RWPE1 (cell line): ENCODE results near the gene SLC19A1.

Experiments
- CTCF ChIA-PET: fragments of 350-600 bp; sonication (Branson Sonifier 250); formaldehyde crosslinking; extraction: SDS; loops from one replicate; lab custom pipeline; 2021; lab: Yijun Ruan, JAX
- POLR2A ChIA-PET: fragments of 400-600 bp; formaldehyde crosslinking; extraction: SDS; loops from one replicate; lab custom pipeline; 2020; ENCODE audit warnings: antibody characterized with exemption; ENCODE audit not compliant: low non-redundant PET; lab: Yijun Ruan, JAX
- DNase-seq: peaks from one replicate; pipeline ENCODE4 v3.0.0; 2012; ENCODE audit warnings: low spot score
- H3K27ac ChIP-seq: fragments of 450-650 bp; 2 replicates; pipeline ENCODE4 v1.5.1; 2017
- TF ChIP-seq, protein P1 (sequence below): fragments of 450-650 bp; conservative IDR thresholded peaks from 2 replicates; pipeline ENCODE4 v1.5.1; 2017; ENCODE audit warnings: low read depth, mild to moderate bottlenecking

The SLC19A1 gene

GRCh38 chr21:45451771-45452182 lies 90.5 kb downstream of the SLC19A1 start:
- DNase-seq, result no peak

DNA sequence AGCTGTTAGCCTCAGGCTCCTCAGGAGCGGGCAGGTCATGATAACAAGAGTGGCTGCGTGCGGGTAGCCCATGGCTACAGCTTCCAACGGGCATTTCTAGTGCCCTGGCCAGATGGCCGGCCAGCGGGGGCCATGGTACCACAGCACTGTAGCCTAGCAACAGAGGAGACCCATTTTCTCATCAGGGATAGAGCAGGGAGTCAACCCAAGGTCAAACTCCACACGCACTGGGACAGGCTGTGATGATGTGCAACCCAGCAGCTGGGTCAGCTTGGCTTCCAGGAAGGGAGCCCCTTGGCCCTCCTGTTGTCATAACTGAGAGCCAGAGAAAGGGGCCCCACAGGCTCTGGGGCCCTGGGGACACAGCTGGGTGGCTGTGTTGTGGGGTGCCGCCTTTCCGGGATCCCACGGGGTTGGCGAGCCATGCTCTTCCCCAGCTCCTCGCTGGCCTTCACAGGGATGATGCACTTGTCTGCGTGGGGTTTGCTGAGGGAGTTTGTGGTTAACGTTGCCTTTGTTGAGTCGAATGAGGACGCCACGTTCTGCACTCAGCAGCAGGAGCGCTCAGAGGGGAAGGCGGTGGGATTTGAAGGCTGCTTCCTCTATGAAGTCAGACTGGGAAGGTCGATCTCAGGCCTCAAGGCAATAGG lies 91.0 kb downstream of the SLC19A1 start:
- ChIA-PET POLR2A (no interaction called here), CTCF (no interaction called here)
- H3K27ac ChIP-seq, result peak overlapping the region; percentile 64
- TF ChIP-seq, protein P1, sequence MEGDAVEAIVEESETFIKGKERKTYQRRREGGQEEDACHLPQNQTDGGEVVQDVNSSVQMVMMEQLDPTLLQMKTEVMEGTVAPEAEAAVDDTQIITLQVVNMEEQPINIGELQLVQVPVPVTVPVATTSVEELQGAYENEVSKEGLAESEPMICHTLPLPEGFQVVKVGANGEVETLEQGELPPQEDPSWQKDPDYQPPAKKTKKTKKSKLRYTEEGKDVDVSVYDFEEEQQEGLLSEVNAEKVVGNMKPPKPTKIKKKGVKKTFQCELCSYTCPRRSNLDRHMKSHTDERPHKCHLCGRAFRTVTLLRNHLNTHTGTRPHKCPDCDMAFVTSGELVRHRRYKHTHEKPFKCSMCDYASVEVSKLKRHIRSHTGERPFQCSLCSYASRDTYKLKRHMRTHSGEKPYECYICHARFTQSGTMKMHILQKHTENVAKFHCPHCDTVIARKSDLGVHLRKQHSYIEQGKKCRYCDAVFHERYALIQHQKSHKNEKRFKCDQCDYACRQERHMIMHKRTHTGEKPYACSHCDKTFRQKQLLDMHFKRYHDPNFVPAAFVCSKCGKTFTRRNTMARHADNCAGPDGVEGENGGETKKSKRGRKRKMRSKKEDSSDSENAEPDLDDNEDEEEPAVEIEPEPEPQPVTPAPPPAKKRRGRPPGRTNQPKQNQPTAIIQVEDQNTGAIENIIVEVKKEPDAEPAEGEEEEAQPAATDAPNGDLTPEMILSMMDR, result no peak
- no peak for DNase-seq

More at GRCh38 chr21:45451771-45452182, 90.5 kb downstream of the SLC19A1 start:
- POLR2A ChIA-PET, result no interaction called here
- H3K27ac ChIP-seq, result peak overlapping the region; percentile 32; the same call in 1 of the 2 replicates
- CTCF ChIA-PET, result interaction anchor here (0.6 kb wide), 1 partner anchor 118 kb away, joined by 5 read pairs; no protein-coding TSS in a partner anchor
- TF ChIP-seq, protein P1, result no peak

- POLR2A ChIA-PET, result no interaction called here
- TF ChIP-seq, protein P1, result no peak
- CTCF ChIA-PET, result no interaction called here
Measured at GRCh38 chr21:45450423-45451090, 91.7 kb downstream of the SLC19A1 start.

DNA sequence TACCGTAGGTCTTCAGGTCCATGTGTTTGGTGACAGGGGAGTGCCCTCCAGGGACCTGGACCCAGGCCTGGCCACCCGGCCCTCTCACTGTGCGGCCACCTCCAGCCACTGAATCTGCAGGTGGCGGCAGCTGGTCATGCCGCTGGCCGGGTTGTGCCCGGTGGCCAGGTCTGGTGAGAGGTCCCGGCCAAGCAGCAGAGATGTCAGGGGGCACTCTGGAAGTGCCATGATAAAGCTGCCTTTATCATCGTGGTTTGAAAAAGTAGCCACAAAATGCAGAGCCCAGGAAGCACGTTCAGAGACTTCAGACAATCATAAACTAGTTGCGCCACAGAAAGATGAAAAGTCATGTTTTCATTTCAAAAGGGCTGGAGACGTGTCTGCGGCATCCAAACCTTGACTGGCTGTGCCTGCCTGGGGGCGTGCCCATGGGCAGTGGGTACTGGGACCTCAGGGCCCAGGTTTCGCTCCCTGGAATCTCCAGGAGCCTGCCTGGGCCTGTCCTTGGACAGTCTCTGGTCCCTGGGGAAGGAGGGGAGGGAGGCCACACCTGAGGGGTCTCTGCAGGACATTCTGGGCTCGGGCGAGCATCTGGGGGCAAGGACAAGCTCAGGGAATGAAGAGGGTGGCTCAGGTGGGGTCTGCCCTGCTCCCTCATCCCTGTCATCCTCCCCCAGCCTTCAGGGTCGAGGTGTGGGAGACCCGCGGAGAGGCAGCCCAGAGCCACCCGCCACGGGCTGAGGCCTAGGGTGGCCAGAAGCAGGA lies 92.4 kb downstream of the SLC19A1 start:
- TF ChIP-seq, protein P1, result no peak
- ChIA-PET POLR2A (no interaction called here), CTCF (interaction anchor here (0.6 to 1.1 kb wide), 2 partner anchors 10 to 506 kb away, joined by 3 read pairs; no protein-coding TSS in a partner anchor)
- no peak for DNase-seq
- H3K27ac ChIP-seq, result peak overlapping the region; percentile 64

More at GRCh38 chr21:45450423-45451090, 91.7 kb downstream of the SLC19A1 start:
- DNase-seq, result no peak
- H3K27ac ChIP-seq, result peak overlapping the region; percentile 64

GRCh38 chr21:45448810-45449657 lies 93.2 kb downstream of the SLC19A1 start:
- TF ChIP-seq, protein P1, result no peak
- peak overlapping the region; percentile 64 for H3K27ac ChIP-seq
- no peak for DNase-seq
- ChIA-PET CTCF (interaction anchor here (0.6 to 1.1 kb wide), 2 partner anchors 9 to 505 kb away, joined by 3 read pairs; no protein-coding TSS in a partner anchor), POLR2A (no interaction called here)
